ENCODE results near the gene DENND1A.

DNA sequence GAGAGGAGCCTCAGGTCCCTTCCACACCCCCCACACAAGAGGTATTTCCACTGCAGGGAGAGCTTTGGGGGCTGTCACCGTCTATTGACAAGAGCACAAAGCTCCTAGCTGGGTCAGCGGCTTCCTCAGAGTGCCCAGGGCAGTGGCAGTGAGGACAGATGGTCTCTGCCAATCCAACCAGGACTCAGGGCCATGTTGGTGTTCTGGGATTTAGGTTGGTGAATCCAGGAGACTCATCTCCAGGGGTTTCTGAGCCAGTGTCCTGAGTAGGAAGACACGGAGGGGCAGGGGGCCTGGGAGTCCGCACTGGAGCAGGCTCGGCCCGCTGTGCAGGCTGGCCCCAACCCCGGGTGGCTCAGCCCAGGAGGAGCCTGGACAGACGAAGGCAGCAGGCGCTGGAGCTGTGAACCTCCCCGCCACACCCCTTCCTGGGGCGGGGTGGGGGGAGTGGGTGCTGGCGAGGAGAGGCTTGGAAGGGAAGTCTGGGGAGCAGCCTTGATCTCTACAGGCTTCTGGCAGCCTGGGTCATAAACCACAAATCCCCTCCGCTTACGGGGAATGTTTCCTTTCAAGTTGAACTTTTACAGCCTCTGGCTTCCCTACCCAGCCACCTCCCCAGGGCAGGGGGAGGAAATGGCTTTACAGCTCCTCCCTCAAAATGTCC lies 554.3 kb downstream of the DENND1A start:
- no peak for TF ChIP-seq POLR2AphosphoS5 (IDR thresholded peaks at IDR 0.05)
- TF ChIP-seq, protein P1, sequence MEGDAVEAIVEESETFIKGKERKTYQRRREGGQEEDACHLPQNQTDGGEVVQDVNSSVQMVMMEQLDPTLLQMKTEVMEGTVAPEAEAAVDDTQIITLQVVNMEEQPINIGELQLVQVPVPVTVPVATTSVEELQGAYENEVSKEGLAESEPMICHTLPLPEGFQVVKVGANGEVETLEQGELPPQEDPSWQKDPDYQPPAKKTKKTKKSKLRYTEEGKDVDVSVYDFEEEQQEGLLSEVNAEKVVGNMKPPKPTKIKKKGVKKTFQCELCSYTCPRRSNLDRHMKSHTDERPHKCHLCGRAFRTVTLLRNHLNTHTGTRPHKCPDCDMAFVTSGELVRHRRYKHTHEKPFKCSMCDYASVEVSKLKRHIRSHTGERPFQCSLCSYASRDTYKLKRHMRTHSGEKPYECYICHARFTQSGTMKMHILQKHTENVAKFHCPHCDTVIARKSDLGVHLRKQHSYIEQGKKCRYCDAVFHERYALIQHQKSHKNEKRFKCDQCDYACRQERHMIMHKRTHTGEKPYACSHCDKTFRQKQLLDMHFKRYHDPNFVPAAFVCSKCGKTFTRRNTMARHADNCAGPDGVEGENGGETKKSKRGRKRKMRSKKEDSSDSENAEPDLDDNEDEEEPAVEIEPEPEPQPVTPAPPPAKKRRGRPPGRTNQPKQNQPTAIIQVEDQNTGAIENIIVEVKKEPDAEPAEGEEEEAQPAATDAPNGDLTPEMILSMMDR (IDR thresholded peaks at IDR 0.05), result no peak
